Fibroblast of pulmonary artery (primary cell): Measurements from ENCODE around the gene POU3F1.
A peak's percentile ranks its signal among the peaks of the same experiment; 100 is the strongest.
"Not testable (repeated sequence)": the region's sequence is repeated elsewhere in the genome, so short reads cannot be mapped to it uniquely, and the experiment has no call there.

ENCODE experiments used
- DNase-seq: peaks from one replicate; pipeline ENCODE4 v3.0.0-alpha.2; 2010; ENCODE audit warnings: low read depth
- H3K4me3 ChIP-seq: replicated peaks from 2 replicates; pipeline ENCODE4 v1.5.1; 2011; ENCODE audit warnings: low read depth, mild to moderate bottlenecking, control low read depth, low read length, moderate library complexity
- TF ChIP-seq, protein P1 (sequence below): IDR thresholded peaks from 2 replicates; pipeline ENCODE4 v1.5.1; 2011; ENCODE audit warnings: mild to moderate bottlenecking, control low read depth, low read length, inconsistent platforms; ENCODE audit errors: missing control alignments

POU3F1 gene

DNA sequence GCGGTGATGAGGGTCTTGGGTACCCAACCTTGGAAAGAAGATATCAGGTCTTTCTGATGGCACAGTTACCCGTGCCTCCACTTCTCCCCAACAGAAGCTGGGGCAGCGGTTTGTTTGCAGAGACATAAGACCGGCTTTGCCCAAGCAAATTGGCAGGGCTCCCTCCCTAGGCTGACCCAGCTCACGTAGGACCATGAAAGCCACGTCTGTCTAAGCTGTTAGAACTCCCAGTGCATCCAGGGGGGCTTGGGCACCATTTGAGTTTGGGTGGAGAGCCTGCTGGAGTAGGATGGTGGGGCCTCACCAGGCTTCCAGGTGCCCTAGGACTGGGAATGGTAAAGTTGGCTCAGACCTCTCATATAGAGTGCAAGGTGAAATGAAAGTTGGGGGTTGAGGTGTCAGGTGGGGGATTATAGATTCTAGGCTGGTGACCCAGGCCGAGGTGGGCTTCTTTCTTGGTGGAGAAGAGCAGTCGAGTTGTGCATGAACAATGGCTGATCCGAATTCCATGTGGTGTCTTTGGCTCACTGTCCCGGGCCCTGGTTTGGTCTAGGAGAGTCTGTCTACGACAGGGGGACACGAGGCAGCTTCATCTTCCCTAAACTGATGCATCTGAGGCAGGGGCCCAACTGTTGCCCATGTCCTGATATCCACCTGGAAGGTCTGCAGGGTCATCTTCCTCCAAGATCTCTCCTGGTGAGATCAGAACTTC is 3.4 kb downstream of the POU3F1 start:
- no peak overlapping the region for H3K4me3 ChIP-seq
- TF ChIP-seq, protein P1, sequence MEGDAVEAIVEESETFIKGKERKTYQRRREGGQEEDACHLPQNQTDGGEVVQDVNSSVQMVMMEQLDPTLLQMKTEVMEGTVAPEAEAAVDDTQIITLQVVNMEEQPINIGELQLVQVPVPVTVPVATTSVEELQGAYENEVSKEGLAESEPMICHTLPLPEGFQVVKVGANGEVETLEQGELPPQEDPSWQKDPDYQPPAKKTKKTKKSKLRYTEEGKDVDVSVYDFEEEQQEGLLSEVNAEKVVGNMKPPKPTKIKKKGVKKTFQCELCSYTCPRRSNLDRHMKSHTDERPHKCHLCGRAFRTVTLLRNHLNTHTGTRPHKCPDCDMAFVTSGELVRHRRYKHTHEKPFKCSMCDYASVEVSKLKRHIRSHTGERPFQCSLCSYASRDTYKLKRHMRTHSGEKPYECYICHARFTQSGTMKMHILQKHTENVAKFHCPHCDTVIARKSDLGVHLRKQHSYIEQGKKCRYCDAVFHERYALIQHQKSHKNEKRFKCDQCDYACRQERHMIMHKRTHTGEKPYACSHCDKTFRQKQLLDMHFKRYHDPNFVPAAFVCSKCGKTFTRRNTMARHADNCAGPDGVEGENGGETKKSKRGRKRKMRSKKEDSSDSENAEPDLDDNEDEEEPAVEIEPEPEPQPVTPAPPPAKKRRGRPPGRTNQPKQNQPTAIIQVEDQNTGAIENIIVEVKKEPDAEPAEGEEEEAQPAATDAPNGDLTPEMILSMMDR: no peak
- no peak for DNase-seq

DNA sequence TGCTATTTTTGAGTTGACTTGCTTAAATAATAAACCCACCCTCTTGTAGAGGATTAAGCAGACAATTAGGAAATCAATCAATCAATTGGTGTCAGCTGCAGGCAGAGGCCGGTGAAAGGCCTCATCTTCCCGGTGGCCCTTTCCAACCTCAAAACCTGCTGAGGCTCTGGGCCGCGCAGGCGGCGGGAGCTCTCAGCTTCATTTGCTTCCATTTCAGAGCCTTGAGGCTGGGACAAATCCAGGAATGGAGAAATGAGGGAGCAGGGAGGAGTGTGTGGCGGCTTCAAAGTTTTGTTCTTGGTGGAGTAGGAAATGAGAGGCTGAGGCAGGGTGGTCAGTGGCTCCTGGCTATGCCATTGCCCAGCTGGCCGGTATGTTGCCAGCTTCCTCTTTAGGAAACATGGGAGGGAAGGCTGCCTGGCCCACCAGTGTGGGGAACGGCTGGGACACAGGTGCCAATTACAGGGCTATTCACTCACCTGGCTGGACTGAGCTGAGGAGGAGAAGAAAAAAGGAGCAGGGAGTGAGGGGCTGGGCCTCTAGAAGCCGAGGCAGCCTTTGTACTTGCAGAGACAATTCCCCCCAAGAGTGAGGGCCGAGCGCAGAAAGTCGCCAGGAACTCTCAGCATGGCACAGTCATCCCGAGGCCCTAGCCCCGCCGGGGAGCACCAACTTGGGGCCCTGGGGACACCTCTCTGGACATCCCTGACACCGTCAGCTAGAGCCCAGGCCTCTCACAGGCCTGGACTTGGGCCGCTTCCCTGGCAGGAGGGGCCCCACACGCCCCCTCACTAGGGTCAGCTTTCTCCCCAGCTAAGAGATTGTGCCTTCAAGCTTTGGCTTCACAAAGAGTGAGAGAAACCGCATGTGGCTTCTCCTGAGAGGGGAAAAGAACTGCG is 4.4 kb downstream of the POU3F1 start:
- TF ChIP-seq, protein P1: no peak
- no peak overlapping the region for H3K4me3 ChIP-seq
- no peak for DNase-seq

DNA sequence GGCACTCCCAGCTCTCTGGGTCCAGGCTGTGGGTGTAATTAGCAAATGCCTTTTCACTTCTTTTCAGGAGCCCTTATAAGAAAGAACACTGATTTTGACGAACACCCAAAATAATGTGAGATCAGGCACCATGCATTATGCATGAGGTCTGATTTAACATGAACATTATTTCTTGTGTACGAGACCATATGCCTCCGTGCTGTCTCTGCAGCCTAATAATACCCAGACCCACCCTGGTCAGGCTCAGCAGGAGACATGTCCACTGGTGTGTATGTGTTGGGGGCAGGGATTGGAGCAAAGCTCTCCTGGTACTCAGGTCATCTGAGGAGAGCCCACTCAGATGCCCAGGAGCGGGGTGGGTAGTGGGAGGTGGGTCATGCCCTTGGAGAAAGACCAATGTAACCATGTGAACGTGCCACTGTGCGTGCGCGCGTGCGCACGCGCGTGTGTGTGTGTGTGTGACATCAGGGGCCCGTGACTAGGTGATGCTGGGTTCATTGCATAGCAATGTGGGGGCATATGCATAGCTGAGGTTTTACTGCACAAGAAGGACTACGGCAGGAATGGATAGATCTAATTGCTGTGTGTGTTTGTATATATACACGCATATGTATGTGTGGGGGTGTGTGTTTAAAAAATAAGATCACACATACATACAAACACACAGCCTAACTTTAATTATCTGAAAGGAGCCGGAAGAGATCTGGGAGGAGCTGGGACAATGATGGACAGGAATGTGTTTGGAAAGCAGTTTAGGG is 7.1 kb downstream of the POU3F1 start:
- no peak overlapping the region for H3K4me3 ChIP-seq
- TF ChIP-seq, protein P1: no peak
- DNase-seq: no peak

DNA sequence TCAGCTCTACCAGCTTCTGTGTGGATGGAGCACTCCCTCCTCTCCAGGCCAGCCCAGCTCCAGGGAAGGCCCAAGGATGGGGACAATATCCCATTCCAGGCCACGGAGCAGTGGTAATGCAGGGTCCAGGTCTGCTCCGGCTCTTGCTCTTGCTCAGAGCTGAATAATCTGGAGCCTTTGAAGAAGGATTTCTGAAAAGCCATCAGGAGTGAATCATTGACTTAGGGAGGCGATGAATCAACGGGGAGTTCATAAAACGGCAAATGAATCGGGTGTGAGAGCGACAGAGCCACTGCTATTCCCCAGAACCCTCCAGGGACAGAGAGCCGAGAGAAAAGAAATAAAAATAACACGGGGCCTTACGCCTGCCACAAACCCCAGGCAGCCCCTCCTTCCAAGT is 7.7 kb downstream of the POU3F1 start:
- TF ChIP-seq, protein P1: no peak
- DNase-seq: no peak
- H3K4me3 ChIP-seq: no peak overlapping the region

DNA sequence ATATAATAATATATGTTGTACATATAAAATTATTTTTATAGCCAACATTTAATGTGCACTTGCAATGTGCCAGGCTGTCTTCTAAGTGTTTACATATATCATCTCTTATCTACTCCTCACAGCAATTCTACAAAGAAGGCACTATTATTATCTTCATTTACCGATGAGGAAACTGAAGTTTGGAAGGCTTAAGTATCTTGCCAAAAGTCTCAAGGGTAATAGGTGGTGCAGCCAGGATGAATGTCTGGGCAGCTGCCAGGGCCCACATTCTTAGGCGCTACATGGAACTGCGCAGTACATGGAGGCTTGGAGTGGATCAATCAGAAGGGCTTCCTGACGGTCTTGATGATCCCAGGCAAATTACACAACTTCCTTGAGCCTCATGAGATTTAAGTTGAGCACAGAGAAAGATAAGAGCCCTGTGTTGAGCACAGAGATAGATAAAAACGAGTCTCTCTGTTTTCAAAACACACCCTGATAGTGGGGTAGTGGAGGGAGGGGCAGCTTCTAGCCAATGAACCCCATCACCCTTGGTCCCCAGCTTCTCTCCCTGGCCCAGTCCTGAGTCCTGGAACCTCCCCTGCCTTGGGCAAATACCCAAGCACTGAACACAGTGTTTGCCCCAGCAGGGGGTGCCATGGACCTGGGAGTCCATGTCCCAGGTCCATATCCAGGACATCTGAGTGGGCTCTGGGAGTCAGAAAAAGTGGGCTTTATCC is 9.2 kb downstream of the POU3F1 start:
- TF ChIP-seq, protein P1: peak; percentile 28
- DNase-seq: peak; percentile 50
- H3K4me3 ChIP-seq: no peak overlapping the region

DNA sequence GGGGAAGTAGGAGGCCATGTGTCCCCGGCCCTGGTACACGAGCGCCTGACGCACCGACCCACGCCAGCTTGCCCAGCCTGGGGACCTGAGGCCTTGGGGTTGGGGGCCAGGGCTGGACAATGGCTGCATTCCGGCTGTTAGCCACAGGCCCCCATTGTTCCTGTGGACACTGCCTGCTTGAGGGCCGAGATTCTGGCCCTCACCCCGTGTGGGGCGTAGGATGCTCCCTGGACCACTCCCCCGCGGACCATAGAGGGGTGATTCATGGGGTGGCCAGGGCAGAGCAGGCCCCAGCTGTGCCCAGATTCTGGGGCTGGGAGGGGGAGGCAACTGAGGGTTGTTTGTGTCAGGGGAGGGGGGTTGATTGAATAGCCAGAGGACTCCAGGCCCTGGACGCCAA is 11.7 kb downstream of the POU3F1 start:
- no peak for DNase-seq
- no peak overlapping the region for H3K4me3 ChIP-seq
- TF ChIP-seq, protein P1: no peak

DNA sequence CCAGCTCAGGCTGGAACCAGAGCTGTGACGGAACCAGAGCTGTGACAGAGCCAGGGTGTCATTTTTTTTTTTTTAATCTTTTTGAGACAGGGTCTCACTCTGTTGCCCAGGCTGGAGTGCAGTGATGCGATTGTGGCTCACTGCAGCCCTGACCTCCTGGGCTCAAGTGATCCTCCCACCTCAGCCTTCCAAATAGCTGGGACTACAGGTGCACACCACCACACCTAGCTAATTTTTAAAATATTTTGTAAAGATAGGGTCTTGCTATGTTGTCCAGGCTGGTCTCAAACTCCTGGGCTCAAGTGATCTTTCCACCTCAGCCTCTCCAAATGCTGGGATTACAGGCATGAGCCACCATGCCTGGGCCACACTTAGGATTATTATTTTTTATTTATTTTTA is 13.6 kb downstream of the POU3F1 start:
- not testable (repeated sequence) for DNase-seq, H3K4me3 ChIP-seq
